Activated B cell treated with CpG ODN at 0.5 μM for 24 hours (primary cell): ENCODE results near the gene SLAMF9. TPM values are rescaled to one million over a fixed set of nuclear protein-coding genes. Genes with fewer than 3 reads are reported as not detected.

ENCODE experiments used
- ATAC-seq: fragments of 200-7000 bp; cut with Tn5 transposase; one replicate; pipeline ENCODE4 v1.10.0; 2021; ENCODE audit warnings: low read depth, mild to moderate bottlenecking, moderate library complexity
- CTCF ChIA-PET: fragments of 350-600 bp; sonication (Branson Sonifier 250); formaldehyde crosslinking; loops from one replicate; lab custom pipeline; 2021; ENCODE audit warnings: antibody characterized with exemption; lab: Charles Lee
- POLR2A ChIA-PET: fragments of 350-600 bp; sonication (Branson Sonifier 250); formaldehyde crosslinking; loops from one replicate; lab custom pipeline; 2021; ENCODE audit warnings: antibody characterized with exemption; lab: Charles Lee
- DNase-seq: peaks from one replicate; pipeline ENCODE4 v3.0.0; 2022
- H3K27ac Mint-ChIP-seq: one replicate; pipeline ENCODE4 v1.8.0; 2020; ENCODE audit warnings: mixed read lengths
- H3K27me3 Mint-ChIP-seq: one replicate; pipeline ENCODE4 v1.8.0; 2021; ENCODE audit warnings: mixed read lengths
- H3K36me3 Mint-ChIP-seq: one replicate; pipeline ENCODE4 v1.8.0; 2021; ENCODE audit warnings: low read depth, mixed read lengths
- H3K4me1 Mint-ChIP-seq: one replicate; pipeline ENCODE4 v1.8.0; 2021; ENCODE audit warnings: mixed read lengths
- H3K4me3 Mint-ChIP-seq: one replicate; pipeline ENCODE4 v1.8.0; 2020; ENCODE audit warnings: mild to moderate bottlenecking, mixed read lengths
- H3K9me3 Mint-ChIP-seq: one replicate; pipeline ENCODE4 v1.8.0; 2020; ENCODE audit warnings: mixed read lengths
- intact Hi-C: fragments of 100-400 bp; cut with micrococcal nuclease; formaldehyde crosslinking; loops from one replicate; pipeline ENCODE4 v1.15.1; 2024
- total RNA-seq: library from RNA; stranded (reverse); gene quantifications from 2 replicates; pipeline ENCODE4 v1.2.3, GENCODE V29; 2022
- TF ChIP-seq, protein P1 (sequence below): fragments of 200-600 bp; IDR thresholded peaks from one replicate; pipeline ENCODE4 v1.8.0; 2022; ENCODE audit warnings: antibody characterized with exemption, mild to moderate bottlenecking

SLAMF9 gene
- total RNA-seq, 1 donor from 2014 or later: not detected

GRCh38 chr1:159979257-159979656, 25.2 kb upstream of the SLAMF9 start:
- intact Hi-C loops: no loop called here
- DNase-seq (no peak), ATAC-seq (no peak)
- TF ChIP-seq, protein P1, sequence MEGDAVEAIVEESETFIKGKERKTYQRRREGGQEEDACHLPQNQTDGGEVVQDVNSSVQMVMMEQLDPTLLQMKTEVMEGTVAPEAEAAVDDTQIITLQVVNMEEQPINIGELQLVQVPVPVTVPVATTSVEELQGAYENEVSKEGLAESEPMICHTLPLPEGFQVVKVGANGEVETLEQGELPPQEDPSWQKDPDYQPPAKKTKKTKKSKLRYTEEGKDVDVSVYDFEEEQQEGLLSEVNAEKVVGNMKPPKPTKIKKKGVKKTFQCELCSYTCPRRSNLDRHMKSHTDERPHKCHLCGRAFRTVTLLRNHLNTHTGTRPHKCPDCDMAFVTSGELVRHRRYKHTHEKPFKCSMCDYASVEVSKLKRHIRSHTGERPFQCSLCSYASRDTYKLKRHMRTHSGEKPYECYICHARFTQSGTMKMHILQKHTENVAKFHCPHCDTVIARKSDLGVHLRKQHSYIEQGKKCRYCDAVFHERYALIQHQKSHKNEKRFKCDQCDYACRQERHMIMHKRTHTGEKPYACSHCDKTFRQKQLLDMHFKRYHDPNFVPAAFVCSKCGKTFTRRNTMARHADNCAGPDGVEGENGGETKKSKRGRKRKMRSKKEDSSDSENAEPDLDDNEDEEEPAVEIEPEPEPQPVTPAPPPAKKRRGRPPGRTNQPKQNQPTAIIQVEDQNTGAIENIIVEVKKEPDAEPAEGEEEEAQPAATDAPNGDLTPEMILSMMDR: no peak
- H3K4me3 Mint-ChIP-seq: no peak overlapping the region
- no peaks in the 10 kb centered on the region for H3K36me3 Mint-ChIP-seq
- POLR2A ChIA-PET: no interaction called here
- no peaks in the 10 kb centered on the region for H3K4me1 Mint-ChIP-seq
- H3K27me3 Mint-ChIP-seq: peaks cover 25% of the 10 kb centered on the region
- H3K27ac Mint-ChIP-seq: no peak overlapping the region
- no peaks in the 10 kb centered on the region for H3K9me3 Mint-ChIP-seq
- CTCF ChIA-PET: no interaction called here

DNA sequence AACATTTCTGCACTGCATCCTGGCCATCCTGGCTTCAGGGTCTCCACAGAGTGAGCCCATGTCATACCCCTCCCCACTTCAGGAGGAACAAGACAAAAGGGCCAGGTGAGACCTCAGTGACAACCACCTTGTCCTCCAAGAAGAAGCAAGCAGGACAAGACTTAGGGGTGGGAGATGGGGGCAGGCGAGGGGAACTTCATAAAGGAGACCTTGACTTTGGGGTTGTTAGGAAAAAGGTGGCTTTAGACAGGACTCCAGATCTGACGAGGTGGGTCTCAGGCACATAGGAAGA, 24.0 kb upstream of the SLAMF9 start:
- H3K36me3 Mint-ChIP-seq: no peaks in the 10 kb centered on the region
- ChIA-PET CTCF (no interaction called here), POLR2A (no interaction called here)
- no peak overlapping the region for H3K27ac Mint-ChIP-seq
- H3K4me1 Mint-ChIP-seq: no peaks in the 10 kb centered on the region
- H3K27me3 Mint-ChIP-seq: peaks cover 19% of the 10 kb centered on the region
- intact Hi-C loops: no loop called here
- ATAC-seq (no peak), DNase-seq (no peak)
- no peaks in the 10 kb centered on the region for H3K9me3 Mint-ChIP-seq
- H3K4me3 Mint-ChIP-seq: no peak overlapping the region
- TF ChIP-seq, protein P1: no peak

GRCh38 chr1:159977364-159978106, 23.5 kb upstream of the SLAMF9 start:
- ChIA-PET POLR2A (no interaction called here), CTCF (no interaction called here)
- TF ChIP-seq, protein P1: no peak
- Mint-ChIP-seq H3K27ac (no peak overlapping the region), H3K4me3 (no peak overlapping the region), H3K36me3 (no peaks in the 10 kb centered on the region), H3K27me3 (peaks cover 17% of the 10 kb centered on the region), H3K4me1 (no peaks in the 10 kb centered on the region), H3K9me3 (no peaks in the 10 kb centered on the region)
- intact Hi-C loops: no loop called here
- ATAC-seq (no peak), DNase-seq (no peak)

- Mint-ChIP-seq H3K36me3 (no peaks in the 10 kb centered on the region), H3K27ac (no peak overlapping the region), H3K4me1 (no peaks in the 10 kb centered on the region), H3K27me3 (peaks cover 20% of the 10 kb centered on the region), H3K4me3 (no peak overlapping the region), H3K9me3 (no peaks in the 10 kb centered on the region)
- DNase-seq (no peak), ATAC-seq (no peak)
- intact Hi-C loops: no loop called here
- TF ChIP-seq, protein P1: no peak
- CTCF ChIA-PET: no interaction called here
- POLR2A ChIA-PET: no interaction called here
Measured at GRCh38 chr1:159974350-159974965, 20.4 kb upstream of the SLAMF9 start.

DNA sequence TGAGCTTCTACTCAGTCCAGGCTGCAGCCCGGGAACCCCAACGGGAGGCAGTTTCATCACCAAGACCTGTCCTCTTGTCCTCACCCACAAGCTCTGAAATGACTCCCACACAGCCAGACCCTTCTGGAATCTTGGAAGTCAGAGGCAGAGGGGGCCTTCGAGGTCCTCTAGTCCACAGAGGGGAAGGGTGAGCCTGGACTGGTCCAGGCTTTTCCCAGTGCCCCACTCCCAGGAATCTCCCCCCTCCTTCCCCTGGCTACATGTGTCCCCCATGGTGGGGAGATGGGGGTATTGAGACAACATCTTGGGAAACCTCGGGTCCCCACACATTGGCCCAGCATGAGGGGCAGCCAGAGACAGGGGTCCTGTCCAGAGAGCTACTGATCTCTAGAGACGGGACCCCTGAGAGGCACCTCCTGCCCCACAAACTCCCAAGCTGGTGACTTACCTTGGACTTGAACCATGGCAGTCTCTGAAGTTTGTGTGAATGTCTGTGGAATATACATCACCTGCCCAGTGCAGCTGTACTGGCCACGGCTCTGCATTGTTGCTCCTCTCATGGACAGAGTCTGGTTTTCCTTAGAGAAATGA, 19.4 kb upstream of the SLAMF9 start:
- ChIA-PET CTCF (no interaction called here), POLR2A (no interaction called here)
- Mint-ChIP-seq H3K27ac (no peak overlapping the region), H3K9me3 (no peaks in the 10 kb centered on the region), H3K27me3 (peaks cover 21% of the 10 kb centered on the region), H3K4me1 (no peaks in the 10 kb centered on the region), H3K36me3 (no peaks in the 10 kb centered on the region), H3K4me3 (no peak overlapping the region)
- intact Hi-C loops: no loop called here
- TF ChIP-seq, protein P1: no peak
- ATAC-seq (no peak), DNase-seq (no peak)
